Measurements from ENCODE around the gene TRABD2B.
A peak's percentile ranks its signal among the peaks of the same experiment; 100 is the strongest.

The TRABD2B gene

GRCh38 chr1:47817861-47818260, 179.3 kb downstream of the TRABD2B start:
- H3K27me3 Mint-ChIP-seq (ENCODE audit: low read depth) = peaks cover 23% of the 10 kb centered on the region
- no peak overlapping the region for H3K4me3 Mint-ChIP-seq
- H3K4me1 Mint-ChIP-seq = peaks cover 85% of the 10 kb centered on the region
- peak overlapping the region in 2 of 3 experiments; percentile 29 to 66 for H3K27ac Mint-ChIP-seq
- H3K36me3 Mint-ChIP-seq (ENCODE audit: low read depth) = no peaks in the 10 kb centered on the region
- no peaks in the 10 kb centered on the region for H3K9me3 Mint-ChIP-seq
- TF ChIP-seq CTCF (IDR thresholded peaks at IDR 0.05; ENCODE audit: unreplicated experiment in 3 of 3) = no peak

DNA sequence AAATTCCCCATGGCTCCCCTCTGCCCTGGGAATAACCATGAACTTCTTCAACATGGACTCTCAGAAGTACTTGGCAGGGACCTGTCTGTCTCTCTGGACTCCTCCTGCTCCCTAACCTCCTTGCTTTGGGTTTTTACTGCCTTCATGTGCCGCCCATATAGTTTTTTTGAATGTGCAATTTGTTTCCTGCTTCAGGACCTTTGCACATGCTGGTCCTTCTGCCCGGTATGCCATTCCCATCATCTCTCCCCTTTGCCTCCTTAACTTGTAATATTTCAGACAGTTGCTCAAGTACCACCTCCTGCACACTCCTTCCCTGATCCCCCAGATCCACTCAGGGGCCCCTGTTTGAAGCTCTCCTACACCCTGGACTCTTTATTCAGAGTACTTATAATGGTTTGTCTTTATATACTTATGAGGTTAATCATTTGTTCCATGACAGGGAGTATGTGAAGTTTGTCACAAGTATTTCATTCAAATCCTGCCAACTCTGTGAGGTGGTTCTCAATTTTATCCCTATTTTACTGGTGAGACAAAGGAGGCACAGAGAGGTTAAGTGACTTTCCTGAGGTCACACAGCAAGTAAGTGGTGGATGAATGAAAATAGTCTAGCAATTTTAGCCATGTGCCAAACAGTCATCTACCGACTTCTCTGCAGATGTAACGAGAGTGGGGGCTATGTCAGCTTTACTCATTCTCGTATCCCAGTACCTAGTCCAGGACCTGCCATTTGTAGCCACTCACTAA, 180.7 kb downstream of the TRABD2B start:
- Mint-ChIP-seq H3K27ac (peak overlapping the region; percentile 71 to 94 (median 84)), H3K36me3 (ENCODE audit: low read depth) (no peaks in the 10 kb centered on the region), H3K27me3 (ENCODE audit: low read depth) (peaks cover 18% of the 10 kb centered on the region), H3K9me3 (no peaks in the 10 kb centered on the region), H3K4me1 (peaks cover 88% of the 10 kb centered on the region), H3K4me3 (no peak overlapping the region)
- TF ChIP-seq CTCF (IDR thresholded peaks at IDR 0.05; ENCODE audit: unreplicated experiment in 3 of 3) = no peak

GRCh38 chr1:47814612-47815395, 182.4 kb downstream of the TRABD2B start:
- H3K27ac Mint-ChIP-seq = peak overlapping the region; percentile 71 to 94 (median 84)
- no peaks in the 10 kb centered on the region for H3K9me3 Mint-ChIP-seq
- H3K27me3 Mint-ChIP-seq (ENCODE audit: low read depth) = peaks cover 14% of the 10 kb centered on the region
- H3K4me1 Mint-ChIP-seq = peaks cover 93% of the 10 kb centered on the region
- TF ChIP-seq CTCF (IDR thresholded peaks at IDR 0.05; ENCODE audit: unreplicated experiment in 3 of 3) = no peak
- H3K4me3 Mint-ChIP-seq = peak overlapping the region in 1 of 3 experiments; percentile 61
- peaks cover 3% of the 10 kb centered on the region for H3K36me3 Mint-ChIP-seq (ENCODE audit: low read depth)

- H3K27me3 Mint-ChIP-seq (ENCODE audit: low read depth) = peaks cover 13% of the 10 kb centered on the region
Measured at GRCh38 chr1:47813970-47814369, 183.2 kb downstream of the TRABD2B start.

DNA sequence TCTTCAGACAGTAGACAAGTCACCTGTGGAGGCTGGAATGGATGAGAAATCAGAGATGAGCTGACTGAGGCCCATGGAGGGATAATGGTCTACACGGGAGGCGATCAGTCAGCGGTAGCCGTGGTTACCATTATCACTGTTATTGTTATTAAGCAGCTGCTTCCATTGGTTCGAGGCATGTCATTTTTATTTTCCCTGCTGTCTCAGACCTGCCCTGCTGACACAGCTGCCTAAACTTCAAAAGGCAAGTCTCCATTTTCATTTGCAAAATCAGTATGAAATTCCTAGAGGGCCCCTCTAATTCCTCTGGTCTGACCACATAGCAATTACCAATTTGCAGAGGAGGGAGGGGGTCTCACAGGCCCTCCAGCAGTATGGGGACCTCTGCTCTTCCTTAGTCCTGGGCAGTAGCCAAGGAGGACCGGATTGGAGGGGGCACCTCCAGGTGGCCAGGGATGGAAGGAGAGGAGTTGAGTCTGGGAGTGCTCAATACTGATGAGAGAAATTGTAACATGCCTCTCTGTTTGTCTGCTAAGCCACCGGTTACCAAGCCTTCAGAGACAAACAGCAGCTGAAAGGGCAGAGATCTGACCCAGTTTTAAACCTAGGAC, 184.2 kb downstream of the TRABD2B start:
- Mint-ChIP-seq H3K4me3 (no peak overlapping the region), H3K36me3 (ENCODE audit: low read depth) (peaks cover 3% of the 10 kb centered on the region), H3K9me3 (no peaks in the 10 kb centered on the region), H3K27me3 (ENCODE audit: low read depth) (peaks cover 13% of the 10 kb centered on the region), H3K4me1 (peaks cover 84% of the 10 kb centered on the region), H3K27ac (peak overlapping the region; percentile 71 to 94 (median 84))
- no peak for TF ChIP-seq CTCF (IDR thresholded peaks at IDR 0.05; ENCODE audit: unreplicated experiment in 3 of 3)

More at GRCh38 chr1:47813970-47814369, 183.2 kb downstream of the TRABD2B start:
- TF ChIP-seq CTCF (IDR thresholded peaks at IDR 0.05; ENCODE audit: unreplicated experiment in 3 of 3) = no peak
- H3K36me3 Mint-ChIP-seq (ENCODE audit: low read depth) = peaks cover 3% of the 10 kb centered on the region
- peak overlapping the region; percentile 71 to 94 (median 84) for H3K27ac Mint-ChIP-seq
- H3K9me3 Mint-ChIP-seq = no peaks in the 10 kb centered on the region
- H3K4me3 Mint-ChIP-seq = peak overlapping the region; percentile 19 to 61 (median 52)
- H3K4me1 Mint-ChIP-seq = peaks cover 92% of the 10 kb centered on the region

Measured in nephron (organoid).